Activated CD4-positive, alpha-beta T cell treated with anti-CD3 and anti-CD28 coated beads, Interleukin-2, amount 10 ng/mL, durations not matched to agents 24 days and 14 days (primary cell): ENCODE measurements around the gene FAM184A. TPM values are rescaled to one million over a fixed set of nuclear protein-coding genes. Genes with fewer than 3 reads are reported as not detected.
"Not testable (repeated sequence)": the region's sequence is repeated elsewhere in the genome, so short reads cannot be mapped to it uniquely, and the experiment has no call there.

ENCODE experiments used
- DNase-seq: peaks from one replicate; pipeline ENCODE4 v3.0.0; 2022
- H3K27ac Mint-ChIP-seq: one replicate; pipeline ENCODE4 v1.8.0; 2022; ENCODE audit warnings: mild to moderate bottlenecking, mixed read lengths
- H3K27me3 Mint-ChIP-seq: one replicate; pipeline ENCODE4 v1.8.0; 2022; ENCODE audit warnings: mixed read lengths
- H3K36me3 Mint-ChIP-seq: one replicate; pipeline ENCODE4 v1.8.0; 2022; ENCODE audit warnings: low read depth, mild to moderate bottlenecking, mixed read lengths
- H3K4me1 Mint-ChIP-seq: one replicate; pipeline ENCODE4 v1.8.0; 2021; ENCODE audit warnings: mixed read lengths
- H3K4me3 Mint-ChIP-seq: one replicate; pipeline ENCODE4 v1.8.0; 2022; ENCODE audit warnings: mild to moderate bottlenecking, moderate library complexity, mixed read lengths
- H3K9me3 Mint-ChIP-seq: one replicate; pipeline ENCODE4 v1.8.0; 2021; ENCODE audit warnings: mixed read lengths
- intact Hi-C: fragments of 100-400 bp; cut with micrococcal nuclease; formaldehyde crosslinking; loops from one replicate; pipeline ENCODE4 v1.15.1; 2023
- total RNA-seq: library from RNA; stranded (reverse); gene quantifications from 2 replicates; pipeline ENCODE4 v1.2.3, GENCODE V29; 2022

The FAM184A gene
- total RNA-seq, 1 donor from 2014 or later: 7.5 TPM

DNA sequence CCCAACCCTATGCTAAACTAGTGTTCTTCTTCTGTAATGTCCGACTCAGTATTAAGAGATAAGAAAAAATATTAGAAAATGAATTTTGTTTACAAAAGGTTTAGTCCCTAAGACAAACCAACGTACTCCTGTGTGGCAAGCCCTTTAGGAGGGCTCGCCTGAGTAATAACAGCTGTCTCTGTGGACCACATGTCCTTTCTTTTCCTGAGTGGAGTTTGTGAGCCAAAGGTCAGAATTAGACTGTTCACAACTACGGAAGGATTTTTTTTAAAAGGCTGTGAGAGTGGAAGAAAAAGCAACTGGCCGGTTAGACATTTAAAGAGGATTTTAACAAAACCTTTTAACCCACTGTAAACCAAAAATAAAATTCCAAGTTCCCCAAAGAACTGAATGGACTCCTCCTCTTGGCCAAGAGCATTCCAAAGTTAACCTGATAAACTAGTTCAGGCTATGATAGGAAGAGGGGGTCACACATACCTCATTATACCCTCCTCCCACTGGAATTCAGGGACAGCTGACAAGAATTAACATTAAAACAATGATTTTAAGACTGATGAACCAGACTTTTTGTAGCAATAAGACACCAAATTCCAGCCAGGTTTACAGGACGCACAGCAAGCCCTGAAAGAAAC, 43.5 kb downstream of the FAM184A start:
- H3K9me3 Mint-ChIP-seq: no peaks in the 10 kb centered on the region
- H3K27ac Mint-ChIP-seq: no peak overlapping the region
- no peaks in the 10 kb centered on the region for H3K36me3 Mint-ChIP-seq
- no peaks in the 10 kb centered on the region for H3K4me1 Mint-ChIP-seq
- intact Hi-C loops: no loop called here
- H3K4me3 Mint-ChIP-seq: no peak overlapping the region
- no peak for DNase-seq
- no peaks in the 10 kb centered on the region for H3K27me3 Mint-ChIP-seq

DNA sequence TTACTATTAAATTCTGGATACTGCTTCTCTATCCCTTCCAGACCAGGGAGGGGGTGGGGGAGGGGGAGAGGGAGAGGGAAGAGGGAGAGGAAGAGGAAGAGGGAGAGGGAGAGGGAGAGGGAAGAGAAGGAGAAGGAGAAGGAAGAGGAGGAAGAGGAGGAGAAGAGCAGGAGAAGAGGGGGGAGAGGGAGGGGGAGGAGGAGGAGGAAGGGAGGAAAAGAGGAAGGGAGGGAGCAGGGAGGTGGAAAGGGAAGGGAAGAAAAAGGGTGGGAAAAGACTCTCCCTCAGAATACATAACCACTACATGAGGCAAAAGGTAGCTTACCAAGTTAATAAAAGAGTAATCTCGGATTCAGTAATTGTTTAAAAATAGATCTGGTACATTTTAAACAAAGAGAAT, 46.0 kb downstream of the FAM184A start:
- Mint-ChIP-seq H3K4me1 (no peaks in the 10 kb centered on the region), H3K36me3 (no peaks in the 10 kb centered on the region), H3K4me3 (no peak overlapping the region), H3K27ac (no peak overlapping the region), H3K9me3 (no peaks in the 10 kb centered on the region), H3K27me3 (no peaks in the 10 kb centered on the region)
- intact Hi-C loops: no loop called here
- peak; percentile 3 for DNase-seq

DNA sequence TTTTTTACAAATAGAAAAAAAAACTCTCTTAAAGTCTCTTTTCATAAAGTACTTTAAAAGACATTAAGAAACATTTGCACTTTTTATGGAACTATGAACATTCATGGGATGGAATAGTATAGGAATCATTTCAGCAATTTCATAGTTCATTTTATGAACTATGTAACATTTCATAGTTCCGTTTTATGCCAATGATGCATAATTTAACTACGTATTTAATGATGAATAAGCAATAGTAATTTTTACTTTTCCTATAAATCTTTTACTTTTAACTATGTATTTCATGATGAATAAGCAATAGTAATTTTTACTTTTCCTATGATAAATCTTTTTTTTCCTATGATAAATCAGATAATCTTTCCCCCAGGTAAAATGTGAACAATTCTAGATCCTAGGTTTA, 47.7 kb downstream of the FAM184A start:
- H3K27ac Mint-ChIP-seq: no peak overlapping the region
- DNase-seq: no peak
- no peaks in the 10 kb centered on the region for H3K36me3 Mint-ChIP-seq
- H3K4me3 Mint-ChIP-seq: no peak overlapping the region
- H3K27me3 Mint-ChIP-seq: no peaks in the 10 kb centered on the region
- no peaks in the 10 kb centered on the region for H3K9me3 Mint-ChIP-seq
- no peaks in the 10 kb centered on the region for H3K4me1 Mint-ChIP-seq
- intact Hi-C loops: no loop called here

DNA sequence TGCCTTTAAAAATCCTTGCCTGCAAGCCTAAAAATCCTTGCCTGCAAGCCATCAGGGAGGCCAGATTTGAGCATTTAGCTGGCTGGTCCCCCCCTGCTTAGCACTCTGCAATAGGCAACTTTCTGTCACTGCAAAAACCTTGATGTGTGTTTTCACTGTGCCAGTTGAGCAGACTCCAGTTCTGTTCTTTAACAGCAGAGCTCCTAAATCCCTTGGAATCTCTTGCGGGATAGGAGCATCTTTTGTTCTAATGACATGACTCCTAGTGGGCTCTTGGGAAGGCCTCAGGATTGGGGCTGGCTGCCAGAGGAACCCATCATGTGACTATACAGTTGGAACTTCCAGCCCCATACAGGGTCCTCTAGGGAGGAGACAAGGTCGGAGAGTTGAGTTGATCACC, 50.4 kb downstream of the FAM184A start:
- no peaks in the 10 kb centered on the region for H3K36me3 Mint-ChIP-seq
- H3K9me3 Mint-ChIP-seq: no peaks in the 10 kb centered on the region
- intact Hi-C loops: no loop called here
- H3K27ac Mint-ChIP-seq: no peak overlapping the region
- no peaks in the 10 kb centered on the region for H3K4me1 Mint-ChIP-seq
- DNase-seq: peak; percentile 27
- no peak overlapping the region for H3K4me3 Mint-ChIP-seq
- no peaks in the 10 kb centered on the region for H3K27me3 Mint-ChIP-seq

DNA sequence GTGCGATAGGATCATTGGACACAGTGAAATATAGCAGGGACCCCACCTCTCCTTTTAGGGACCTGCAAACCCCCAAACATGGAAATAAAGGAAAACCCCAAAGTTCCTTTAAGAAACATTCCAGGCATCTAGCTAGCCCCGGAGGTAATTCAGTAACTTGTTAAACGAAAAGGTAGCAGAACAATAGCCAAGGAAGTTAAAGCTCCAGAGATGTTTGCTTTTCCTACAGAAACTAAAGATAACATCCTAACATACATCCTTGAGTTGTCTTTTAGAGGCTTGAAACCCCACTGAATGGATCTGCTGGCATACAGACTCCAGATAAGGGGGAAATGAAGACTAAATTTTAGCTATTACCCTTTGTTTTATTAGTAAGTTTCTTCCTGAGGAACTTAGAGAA, 51.0 kb downstream of the FAM184A start:
- Mint-ChIP-seq H3K4me1 (no peaks in the 10 kb centered on the region), H3K27me3 (no peaks in the 10 kb centered on the region), H3K4me3 (no peak overlapping the region), H3K36me3 (no peaks in the 10 kb centered on the region), H3K27ac (no peak overlapping the region), H3K9me3 (no peaks in the 10 kb centered on the region)
- intact Hi-C loops: no loop called here
- peak; percentile 33 for DNase-seq

DNA sequence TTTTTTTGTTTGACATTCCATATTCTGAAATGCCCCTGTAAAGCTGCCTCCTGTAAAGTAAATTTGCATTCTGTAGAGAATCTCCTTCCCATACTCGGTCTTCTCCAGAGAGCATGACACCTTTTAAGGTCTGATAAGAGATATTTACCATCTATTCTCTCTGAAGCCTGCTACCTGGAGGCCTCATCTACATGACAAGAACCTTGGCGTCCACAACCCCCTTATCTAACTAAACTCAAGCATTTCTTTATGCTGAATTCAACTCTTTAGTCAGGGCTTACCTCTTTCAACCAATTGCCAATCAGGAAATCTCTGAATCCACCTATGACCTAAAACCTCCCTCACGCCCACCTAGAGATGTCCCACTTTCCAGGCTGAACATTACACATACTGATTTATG, 51.6 kb downstream of the FAM184A start:
- DNase-seq: no peak
- no peaks in the 10 kb centered on the region for H3K27me3 Mint-ChIP-seq
- no peaks in the 10 kb centered on the region for H3K36me3 Mint-ChIP-seq
- H3K27ac Mint-ChIP-seq: no peak overlapping the region
- intact Hi-C loops: no loop called here
- no peaks in the 10 kb centered on the region for H3K4me1 Mint-ChIP-seq
- no peaks in the 10 kb centered on the region for H3K9me3 Mint-ChIP-seq
- H3K4me3 Mint-ChIP-seq: no peak overlapping the region

DNA sequence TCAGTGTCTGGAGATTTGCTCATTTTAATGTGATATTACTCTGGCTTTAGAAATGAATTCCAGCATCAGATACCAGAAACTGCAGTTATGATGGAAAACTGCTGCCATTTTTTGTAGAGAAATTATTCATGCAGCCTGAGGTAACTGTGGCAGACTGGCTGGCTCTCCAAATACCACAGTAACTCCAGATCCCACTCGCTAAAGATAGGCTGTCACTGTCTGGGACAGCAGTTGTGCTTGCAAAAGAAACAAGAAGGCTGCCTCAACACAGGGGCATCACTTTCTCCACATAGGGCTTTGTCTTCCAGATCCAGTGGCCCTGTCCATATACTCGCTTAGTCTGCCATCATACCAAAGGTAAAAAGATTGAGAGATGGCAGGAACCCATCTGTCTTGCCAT, 52.7 kb downstream of the FAM184A start:
- intact Hi-C loops: no loop called here
- no peaks in the 10 kb centered on the region for H3K27me3 Mint-ChIP-seq

DNA sequence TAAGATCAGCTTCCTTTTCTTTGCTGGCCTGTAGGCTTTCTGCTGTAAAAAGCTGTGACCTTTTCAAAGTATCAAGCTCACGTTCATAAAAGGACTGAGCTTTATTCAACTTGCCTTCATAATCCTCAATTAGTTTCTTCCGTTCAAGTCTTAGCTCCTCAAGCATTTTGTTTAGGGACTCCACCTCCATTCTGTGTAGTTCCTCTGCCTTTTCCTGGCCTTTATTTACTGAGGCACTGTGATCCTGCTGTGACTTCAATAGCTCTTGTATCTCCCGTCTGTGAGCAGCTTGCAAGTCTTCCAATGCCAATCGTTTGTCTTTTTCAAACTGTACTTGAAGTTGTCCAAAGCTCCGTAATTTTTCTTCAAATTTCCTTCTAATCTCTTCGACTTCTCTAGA, 54.4 kb downstream of the FAM184A start:
- H3K9me3 Mint-ChIP-seq: no peaks in the 10 kb centered on the region
- H3K4me3 Mint-ChIP-seq: no peak overlapping the region
- H3K36me3 Mint-ChIP-seq: peaks cover 3% of the 10 kb centered on the region
- intact Hi-C loops: no loop called here
- no peaks in the 10 kb centered on the region for H3K27me3 Mint-ChIP-seq
- no peak for DNase-seq
- no peak overlapping the region for H3K27ac Mint-ChIP-seq
- H3K4me1 Mint-ChIP-seq: peaks cover 3% of the 10 kb centered on the region

More for the DNA sequence above, 52.7 kb downstream of the FAM184A start:
- H3K36me3 Mint-ChIP-seq: peaks cover under 1% of the 10 kb centered on the region
- H3K4me1 Mint-ChIP-seq: peaks cover under 1% of the 10 kb centered on the region
- no peak overlapping the region for H3K4me3 Mint-ChIP-seq
- H3K27ac Mint-ChIP-seq: no peak overlapping the region
- DNase-seq: no peak
- no peaks in the 10 kb centered on the region for H3K9me3 Mint-ChIP-seq

DNA sequence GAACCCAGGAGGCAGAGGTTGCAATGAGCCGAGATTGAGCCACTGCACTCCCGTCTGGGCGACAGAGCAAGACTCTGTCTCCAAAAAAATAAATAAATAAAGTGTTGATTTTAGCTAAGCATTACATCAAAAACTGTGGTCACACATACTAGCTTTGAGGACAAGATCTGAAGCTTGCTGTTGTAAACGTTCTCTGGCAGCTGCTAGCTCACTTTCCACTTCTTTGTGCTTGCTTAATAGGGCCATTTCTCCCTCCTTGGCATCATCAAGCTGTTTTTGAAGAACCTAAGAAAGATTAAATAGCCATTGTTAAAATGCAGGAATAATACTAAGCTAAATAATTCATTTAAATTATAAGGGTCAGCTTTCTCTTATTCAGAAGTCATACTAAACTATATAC, 55.7 kb downstream of the FAM184A start:
- intact Hi-C loops: no loop called here

DNA sequence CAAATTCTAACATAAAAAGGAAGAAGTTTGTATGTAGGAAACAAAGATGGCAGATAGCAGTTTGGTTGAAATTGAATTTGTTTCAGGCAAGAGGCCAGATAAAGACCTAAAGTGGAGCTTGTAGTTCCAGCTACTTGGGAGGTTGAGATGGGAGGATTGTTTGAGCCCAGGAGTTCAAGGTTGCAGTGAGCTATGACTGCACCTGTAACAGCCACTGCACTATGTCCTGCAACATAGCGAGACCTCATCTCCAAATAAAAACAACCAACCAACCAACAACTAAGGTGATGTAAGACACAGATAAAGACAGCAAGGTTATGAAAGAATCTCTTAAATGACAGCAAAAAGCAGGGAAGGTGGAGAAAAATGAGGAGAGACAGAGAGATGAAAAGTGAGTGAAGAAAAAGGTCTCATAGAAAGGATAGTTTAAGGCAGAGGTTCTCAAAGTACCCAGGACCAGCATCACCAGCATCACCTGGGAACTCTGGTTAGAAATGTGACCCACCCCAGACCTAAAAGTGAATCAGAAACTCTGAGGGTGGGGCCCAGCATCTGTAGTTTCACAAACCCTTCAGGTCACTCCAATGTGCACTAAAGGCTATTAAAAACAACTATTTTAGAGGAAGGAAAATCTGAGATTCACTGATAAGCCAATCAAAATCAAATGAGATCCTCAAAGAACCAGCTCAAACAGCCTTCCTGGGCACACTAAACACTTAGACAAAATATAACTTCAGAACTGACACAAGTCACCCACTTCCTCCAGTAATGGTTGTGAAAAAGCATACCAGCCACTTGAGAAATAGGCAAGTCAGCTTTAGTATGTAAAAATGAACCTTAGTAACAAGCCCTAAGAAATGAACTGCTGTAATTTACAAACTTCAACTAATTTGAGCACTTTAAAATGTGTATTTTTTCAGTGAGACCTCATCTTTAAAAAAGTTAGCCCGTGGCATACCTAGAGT, 57.6 kb downstream of the FAM184A start:
- no peaks in the 10 kb centered on the region for H3K27me3 Mint-ChIP-seq

More for the DNA sequence above, 55.7 kb downstream of the FAM184A start:
- no peak overlapping the region for H3K27ac Mint-ChIP-seq
- H3K4me3 Mint-ChIP-seq: no peak overlapping the region
- peaks cover 3% of the 10 kb centered on the region for H3K4me1 Mint-ChIP-seq
- no peaks in the 10 kb centered on the region for H3K27me3 Mint-ChIP-seq
- H3K9me3 Mint-ChIP-seq: no peaks in the 10 kb centered on the region
- H3K36me3 Mint-ChIP-seq: peaks cover 3% of the 10 kb centered on the region
- DNase-seq: no peak

DNA sequence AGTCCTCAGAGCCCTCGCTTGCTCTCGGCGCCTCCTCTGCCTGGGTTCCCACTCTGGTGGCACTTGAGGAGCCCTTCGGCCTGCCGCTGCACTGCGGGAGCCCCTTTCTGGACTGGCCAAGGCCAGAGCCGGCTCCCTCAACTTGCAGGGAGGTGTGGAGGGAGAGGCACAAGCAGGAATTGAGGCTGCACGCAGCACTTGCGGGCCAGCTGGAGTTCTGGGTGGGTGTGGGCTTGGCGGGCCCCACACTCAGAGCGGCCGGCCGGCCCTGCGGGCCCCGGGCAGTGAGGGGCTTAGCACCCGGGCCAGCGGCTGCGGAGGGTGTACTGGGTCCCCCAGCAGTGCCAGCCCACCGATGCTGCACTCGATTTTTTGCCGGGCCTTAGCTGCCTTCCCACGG, 63.3 kb downstream of the FAM184A start:
- H3K27ac Mint-ChIP-seq, H3K4me3 Mint-ChIP-seq, intact Hi-C loops, H3K27me3 Mint-ChIP-seq, H3K4me1 Mint-ChIP-seq, H3K9me3 Mint-ChIP-seq, DNase-seq: not testable (repeated sequence)
- peaks cover 14% of the 10 kb centered on the region for H3K36me3 Mint-ChIP-seq

More for the DNA sequence above, 57.6 kb downstream of the FAM184A start:
- no peak for DNase-seq
- no peak overlapping the region for H3K4me3 Mint-ChIP-seq
- H3K27ac Mint-ChIP-seq: no peak overlapping the region
- peaks cover 10% of the 10 kb centered on the region for H3K36me3 Mint-ChIP-seq
- H3K4me1 Mint-ChIP-seq: peaks cover 3% of the 10 kb centered on the region
- H3K9me3 Mint-ChIP-seq: no peaks in the 10 kb centered on the region
- intact Hi-C loops: no loop called here

DNA sequence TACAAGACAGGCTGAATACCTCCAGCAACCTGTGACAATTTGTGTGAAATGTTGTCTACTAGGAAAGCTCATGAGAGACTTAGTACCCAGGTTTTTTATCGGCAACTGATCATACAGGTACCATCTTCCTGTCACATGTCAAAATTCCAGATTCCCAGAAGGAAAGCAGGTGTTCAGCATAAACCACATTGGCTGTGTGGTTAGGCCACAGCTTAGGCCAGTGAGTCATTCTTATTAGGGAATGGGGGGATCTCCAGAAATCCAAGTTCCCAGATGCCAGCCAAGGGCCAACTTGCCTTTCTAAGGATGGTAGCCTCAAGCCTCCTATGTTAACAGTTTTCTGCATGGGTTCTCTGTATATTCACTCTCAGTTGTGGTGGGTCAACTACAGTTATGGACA, 65.9 kb downstream of the FAM184A start:
- DNase-seq: no peak
- intact Hi-C loops: no loop called here
- Mint-ChIP-seq H3K9me3 (no peaks in the 10 kb centered on the region), H3K4me3 (no peak overlapping the region), H3K27ac (no peak overlapping the region), H3K4me1 (no peaks in the 10 kb centered on the region), H3K36me3 (peaks cover 19% of the 10 kb centered on the region), H3K27me3 (no peaks in the 10 kb centered on the region)

DNA sequence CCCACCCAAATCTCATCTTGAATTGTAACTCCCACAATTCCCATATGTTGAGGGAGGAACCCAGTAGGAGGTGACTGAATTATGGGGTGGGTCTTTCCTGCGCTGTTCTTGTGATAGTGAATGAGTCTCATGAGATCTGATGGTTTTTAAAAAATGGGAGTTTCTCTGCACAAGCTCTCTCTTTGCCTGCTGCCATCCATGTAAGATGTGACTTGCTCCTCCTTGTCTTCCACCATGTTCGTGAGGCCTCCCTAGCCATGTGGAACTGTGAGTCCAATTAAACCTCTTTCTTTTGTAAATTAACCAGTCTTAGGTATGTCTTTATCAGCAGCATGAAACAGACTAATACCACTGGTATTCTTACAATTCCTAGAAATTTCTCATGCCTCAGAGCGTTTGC, 69.2 kb downstream of the FAM184A start:
- H3K4me3 Mint-ChIP-seq, H3K27me3 Mint-ChIP-seq, H3K4me1 Mint-ChIP-seq, DNase-seq, H3K9me3 Mint-ChIP-seq, intact Hi-C loops, H3K27ac Mint-ChIP-seq: not testable (repeated sequence)
- peaks cover 13% of the 10 kb centered on the region for H3K36me3 Mint-ChIP-seq

DNA sequence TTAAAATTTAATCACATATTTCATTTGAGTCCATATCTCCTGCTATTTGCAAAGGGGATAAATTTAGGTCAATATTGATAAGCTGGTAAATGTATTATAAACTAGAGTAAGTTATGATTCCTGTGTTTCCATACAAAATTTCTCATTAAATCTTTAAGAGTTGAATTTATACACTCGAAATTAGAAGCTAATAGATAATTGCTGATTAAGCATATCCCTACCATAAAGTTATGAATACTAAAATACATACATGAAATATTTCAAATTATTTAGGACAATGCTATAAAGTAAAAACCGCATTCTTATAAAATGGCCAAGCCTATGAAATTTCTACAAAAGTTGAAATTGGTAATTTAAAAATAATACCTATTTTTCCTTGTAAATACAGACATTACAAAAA, 71.5 kb downstream of the FAM184A start:
- Mint-ChIP-seq H3K4me1 (no peaks in the 10 kb centered on the region), H3K27ac (no peak overlapping the region), H3K4me3 (no peak overlapping the region), H3K36me3 (peaks cover 12% of the 10 kb centered on the region), H3K9me3 (no peaks in the 10 kb centered on the region), H3K27me3 (no peaks in the 10 kb centered on the region)
- DNase-seq: no peak
- intact Hi-C loops: no loop called here
